A549 treated with RU486 at 1 μM for 4 hours (cell line): Measurements from ENCODE around the gene CCNB1IP1. TPM values are rescaled to one million over a fixed set of nuclear protein-coding genes. Genes with fewer than 3 reads are reported as not detected.

Experiments
- total RNA-seq: library from RNA; stranded (reverse); fragments of 200-300 nt; extraction: Qiagen RNA extraction; gene quantifications from 5 replicates; pipeline ENCODE4 v1.2.3, GENCODE V29; 2022; ENCODE audit warnings: low read depth

CCNB1IP1 gene
- total RNA-seq, result 38.7 to 52.9 TPM (median 41.0 TPM) in 5 replicates

GRCh38 chr14:20332788-20333493, at the start of gene CCNB1IP1:
Gene CCNB1IP1 (minus strand): TSS chr14:20333279. CDS start chr14:20316523, 16,756 bp downstream.

DNA sequence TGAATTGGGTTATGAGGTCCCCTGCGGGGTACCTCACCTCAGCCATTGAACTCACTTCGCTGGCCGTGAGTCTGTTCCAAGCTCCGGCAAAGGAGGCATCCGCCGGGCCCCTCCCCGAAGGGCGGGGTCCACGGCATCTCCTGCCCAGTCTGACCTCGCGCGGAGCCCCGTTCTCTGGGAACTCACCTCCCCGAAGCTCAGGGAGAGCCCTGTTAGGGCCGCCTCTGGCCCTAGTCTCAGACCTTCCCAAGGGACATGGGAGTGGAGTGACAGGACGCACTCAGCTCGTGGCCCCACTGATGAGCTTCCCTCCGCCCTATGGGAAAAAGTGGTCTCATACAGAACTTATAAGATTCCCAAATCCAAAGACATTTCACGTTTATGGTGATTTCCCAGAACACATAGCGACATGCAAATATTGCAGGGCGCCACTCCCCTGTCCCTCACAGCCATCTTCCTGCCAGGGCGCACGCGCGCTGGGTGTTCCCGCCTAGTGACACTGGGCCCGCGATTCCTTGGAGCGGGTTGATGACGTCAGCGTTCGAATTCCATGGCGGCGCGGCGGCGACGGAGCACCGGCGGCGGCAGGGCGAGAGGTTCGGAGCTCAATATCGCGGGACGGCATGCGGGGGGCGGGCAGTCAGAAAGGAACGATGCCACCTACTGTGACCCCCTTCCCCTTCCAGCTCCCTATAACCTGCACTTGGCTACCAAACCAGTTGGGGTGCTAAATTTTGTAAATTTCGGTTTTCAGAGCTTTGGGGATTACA, 10.2 kb upstream of the CCNB1IP1 start, which contains the start of gene PARP2:
Gene PARP2, plus strand, starts transcription at position 544 of the 770 bp plus-strand sequence. Its CDS starts 7 bp downstream, at position 551.

DNA sequence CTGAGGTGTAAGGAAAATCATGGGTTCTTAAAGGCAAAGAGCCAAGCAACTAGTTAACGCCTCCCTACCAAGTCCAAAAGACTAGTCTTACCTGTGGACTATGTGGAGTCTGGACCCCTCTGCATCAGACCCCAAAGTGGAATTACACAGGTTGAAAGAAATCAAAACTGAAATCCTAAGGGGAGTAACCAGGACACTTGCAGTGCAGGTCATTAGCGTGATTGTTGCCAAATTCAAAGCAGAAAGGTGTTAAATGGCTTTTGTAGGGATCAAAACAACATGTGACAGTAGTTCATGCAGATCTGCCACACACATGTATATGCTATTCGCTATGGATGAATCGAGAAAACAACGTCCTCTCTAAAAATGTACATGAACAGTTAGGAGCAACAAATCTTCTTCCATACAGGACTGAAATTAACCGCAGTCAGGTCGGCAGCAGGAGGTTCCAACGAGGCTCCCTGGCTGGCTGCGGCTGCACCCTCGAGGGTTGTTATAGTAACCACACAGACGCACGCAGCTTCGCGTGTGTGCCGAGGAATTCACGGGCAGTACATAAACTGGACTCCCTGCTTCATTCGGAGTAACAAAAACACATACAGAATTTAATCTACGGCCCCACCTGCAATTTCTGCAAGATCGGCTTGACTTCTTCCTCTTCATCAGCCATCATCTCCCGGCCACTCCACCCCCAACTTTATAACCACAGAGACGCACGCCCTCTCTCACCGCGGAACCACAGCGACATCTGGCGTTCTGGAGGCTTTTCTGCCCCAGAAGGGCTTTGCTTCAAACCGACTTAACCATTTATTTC, 27.6 kb downstream of the CCNB1IP1 start, which contains the start of gene TTC5:
Gene TTC5, minus strand, starts transcription at position 687 of the 814 bp plus-strand sequence. Its CDS starts 14 bp downstream, at position 673.

Other genes starting within 250 kb of the CCNB1IP1 start
- gene OR4K17, start 222.5 kb downstream of the CCNB1IP1 start, total RNA-seq, result not detected in 5 replicates
- not detected in 5 replicates for gene OR4N5, start 194.5 kb downstream of the CCNB1IP1 start, total RNA-seq
- not detected in 5 replicates for gene OR11G2, start 142.4 kb downstream of the CCNB1IP1 start, total RNA-seq
- not detected in 5 replicates for gene OR11H6, start 109.6 kb downstream of the CCNB1IP1 start, total RNA-seq
- not detected in 5 replicates for gene OR11H7, start 104.3 kb downstream of the CCNB1IP1 start, total RNA-seq
- gene OR11H4, start 94.0 kb downstream of the CCNB1IP1 start, total RNA-seq, result not detected in 5 replicates
- gene TTC5, start 27.3 kb downstream of the CCNB1IP1 start, total RNA-seq, result 18.3 to 25.0 TPM (median 20.4 TPM) in 5 replicates
- gene PARP2, start 10.4 kb upstream of the CCNB1IP1 start, total RNA-seq, result 19.5 to 25.9 TPM (median 22.4 TPM) in 5 replicates
- gene TEP1, start 80.2 kb upstream of the CCNB1IP1 start, total RNA-seq, result 8.4 to 11.0 TPM (median 9.8 TPM) in 5 replicates
- gene KLHL33, start 102.9 kb upstream of the CCNB1IP1 start, total RNA-seq, result not detected in 5 replicates
- 19.1 to 25.1 TPM (median 25.0 TPM) in 5 replicates for gene OSGEP, start 121.5 kb upstream of the CCNB1IP1 start, total RNA-seq
- gene APEX1, start 121.9 kb upstream of the CCNB1IP1 start, total RNA-seq, result 250 to 269 TPM (median 262 TPM) in 5 replicates
- 29.2 to 44.4 TPM (median 33.0 TPM) in 5 replicates for gene PIP4P1, start 128.2 kb upstream of the CCNB1IP1 start, total RNA-seq
- 167 to 193 TPM (median 175 TPM) in 5 replicates for gene PNP, start 136.1 kb upstream of the CCNB1IP1 start, total RNA-seq
- gene RNASE10, start 172.3 kb upstream of the CCNB1IP1 start, total RNA-seq, result 0.23 to 0.40 TPM (median 0.33 TPM) in 4 of 5 replicates, not detected in the other
- not detected in 5 replicates for gene RNASE9, start 227.8 kb upstream of the CCNB1IP1 start, total RNA-seq